HepG2 (cell line): Measurements from ENCODE around the gene NENF. TPM values are rescaled to one million over a fixed set of nuclear protein-coding genes. Genes with fewer than 3 reads are reported as not detected.

Experiments
- ATAC-seq: fragments of 200-7000 bp; cut with Tn5 transposase; 3 replicates; pipeline ENCODE4 v1.9.1; 2020; ENCODE audit warnings: mild to moderate bottlenecking, moderate library complexity
- BruUV-seq: library from RNA; stranded (reverse); fragments of 400-500 nt; replicated peaks from 2 replicates; lab custom pipeline; 2021; lab: Mats Ljungman, UMichigan
- CTCF ChIA-PET: fragments of 300-600 bp; formaldehyde crosslinking; extraction: SDS; loops from one replicate; lab custom pipeline; 2021; ENCODE audit warnings: low total read pairs, inconsistent platforms, low intra/inter-chr PET ratio; lab: Yijun Ruan, JAX
- POLR2A ChIA-PET: fragments of 350-600 bp; sonication (Branson Sonifier 250); formaldehyde crosslinking; loops from one replicate; lab custom pipeline; 2020; ENCODE audit warnings: antibody characterized with exemption, inconsistent platforms; lab: Yijun Ruan, JAX
- DNase-seq: peaks from one replicate; pipeline ENCODE4 v3.0.0-alpha.2; 2015; ENCODE audit warnings: low spot score
- FAIRE-seq: peaks from 3 replicates; lab custom pipeline; 2011; peaks lifted over from hg19 to GRCh38; lab: Jason Lieb, UNC
- H2AFZ ChIP-seq: one replicate; pipeline ENCODE4 v1.6.1; 2011; ENCODE audit warnings: low read length, inconsistent platforms
- H3K27ac ChIP-seq: fragments of 300-600 bp; 3 replicates; pipeline ENCODE4 v1.8.0; 2011; ENCODE audit warnings: mixed run types, mild to moderate bottlenecking, mixed read lengths, low read length, inconsistent platforms; ENCODE audit not compliant: insufficient read depth; ENCODE audit errors: extremely low read length
- H3K27me3 ChIP-seq, 2 experiments: fragments of 200-600 bp in 1 of 2; 2 replicates in 1 of 2; 3 replicates in 1 of 2; pipeline versions ENCODE4 v1.6.0 to v1.8.0; 2011; ENCODE audit warnings: low read length in 2 of 2, mild to moderate bottlenecking in 2 of 2, moderate library complexity in 2 of 2, inconsistent platforms in 1 of 2; ENCODE audit not compliant: insufficient read depth in 2 of 2, control insufficient read depth in 1 of 2
- H3K36me3 ChIP-seq, 2 experiments: fragments of 200-600 bp in 1 of 2; replicated peaks in 1 of 2; 2 replicates in 1 of 2; 3 replicates in 1 of 2; pipeline versions ENCODE4 v1.5.1 to v1.8.0; 2011; ENCODE audit warnings: low read length in 2 of 2, inconsistent platforms in 1 of 2; ENCODE audit not compliant: insufficient read depth in 2 of 2, control insufficient read depth in 1 of 2
- H3K4me1 ChIP-seq: 2 replicates; pipeline ENCODE4 v1.5.1; 2012; ENCODE audit warnings: low read length, inconsistent platforms; ENCODE audit not compliant: insufficient read depth
- H3K4me2 ChIP-seq: 2 replicates; pipeline ENCODE4 v1.6.0; 2011; ENCODE audit warnings: low read depth, low read length, inconsistent platforms
- H3K4me3 ChIP-seq, 3 experiments: fragments of 200-600 bp in 1 of 3; sonication (generic), shearing (Covaris generic) in 1 of 3; replicated peaks in 1 of 3; 2 replicates each; pipeline ENCODE4 v1.5.1; 2011 to 2016; ENCODE audit warnings: low read length in 3 of 3, inconsistent platforms in 2 of 3, low read depth in 2 of 3, mild to moderate bottlenecking in 2 of 3, control low read depth in 1 of 3, mixed read lengths in 1 of 3; ENCODE audit not compliant: insufficient read depth in 1 of 3
- H3K79me2 ChIP-seq: one replicate; pipeline ENCODE4 v1.6.1; 2011; ENCODE audit warnings: low read length, inconsistent platforms; ENCODE audit not compliant: insufficient read depth
- H3K9ac ChIP-seq: 2 replicates; pipeline ENCODE4 v1.6.0; 2011; ENCODE audit warnings: mild to moderate bottlenecking, low read depth, low read length, inconsistent platforms; ENCODE audit not compliant: insufficient read depth
- H3K9me3 ChIP-seq: 2 replicates; pipeline ENCODE4 v1.5.1; 2012; ENCODE audit warnings: mild to moderate bottlenecking, low read length
- H4K20me1 ChIP-seq: 2 replicates; pipeline ENCODE4 v1.6.0; 2011; ENCODE audit warnings: inconsistent platforms, mild to moderate bottlenecking, low read length, moderate library complexity; ENCODE audit not compliant: insufficient read depth
- CEBPB ChIP-seq: IDR thresholded peaks from 2 replicates; pipeline ENCODE4 v1.6.1; 2011; ENCODE audit warnings: low read depth, low read length, improper control_type of control experiment, borderline replicate concordance
- FOXJ3 ChIP-seq: sonication (generic); formaldehyde crosslinking; IDR thresholded peaks from 2 replicates; pipeline ENCODE4 v1.4.0; 2020; ENCODE audit warnings: missing genetic modification reagents, mild to moderate bottlenecking, borderline replicate concordance
- MEIS1 ChIP-seq: sonication (generic); formaldehyde crosslinking; IDR thresholded peaks from 2 replicates; pipeline ENCODE4 v1.9.0; 2021; ENCODE audit warnings: mild to moderate bottlenecking, missing genetic modification reagents, moderate library complexity, borderline replicate concordance
- SAP130 ChIP-seq: IDR thresholded peaks from 2 replicates; pipeline ENCODE4 v1.6.1; 2016; ENCODE audit warnings: low read depth
- STAG1 ChIP-seq: sonication (generic); formaldehyde crosslinking; IDR thresholded peaks from 2 replicates; pipeline ENCODE4 v1.4.0; 2020; ENCODE audit warnings: missing genetic modification reagents
- ZNF260 ChIP-seq: sonication (generic); formaldehyde crosslinking; IDR thresholded peaks from 2 replicates; pipeline ENCODE4 v1.4.0; 2020; ENCODE audit warnings: missing genetic modification reagents, low read depth, mild to moderate bottlenecking, borderline replicate concordance
- ZNF768 ChIP-seq: sonication (generic); formaldehyde crosslinking; IDR thresholded peaks from 2 replicates; pipeline ENCODE4 v1.4.0; 2020; ENCODE audit warnings: missing genetic modification reagents
- WGBS: methylation state at CpG from one replicate; pipeline ENCODE4 v1.1.6; 2017; ENCODE audit warnings: low lambda C conversion rate; 5-methylcytosine and 5-hydroxymethylcytosine counted together
- in situ Hi-C: cut with HindIII; loops from 2 replicates; pipeline ENCODE4 v1.10.0; 2017; ENCODE audit warnings: low pct_unique_long_range_greater_than_20kb; ENCODE audit not compliant: extremely low pct_ligation_motif_present
- intact Hi-C: fragments of 100-400 bp; cut with micrococcal nuclease; formaldehyde crosslinking; loops from one replicate; pipeline ENCODE4 v1.10.0; 2022; ENCODE audit not compliant: unreplicated experiment
- polyA plus RNA-seq, 8 experiments: library from polyadenylated mRNA; depleted of rRNA in 3 of 8; stranded (reverse) in 7 of 8; unstranded in 1 of 8; fragments of >200 nt; fragmentation: Illumina TruSeq in 4 of 8; extraction: Trizol in 4 of 8; gene quantifications; 2 replicates each; pipeline versions ENCODE4 v1.2.1 to v1.2.3, GENCODE V29; 2011 to 2016; ENCODE audit warnings: low read depth in 4 of 8, missing spikeins in 1 of 8, mixed read lengths in 1 of 8; ENCODE audit not compliant: insufficient read depth in 1 of 8
- total RNA-seq, 5 experiments: library from RNA; depleted of rRNA; stranded (reverse); fragments of >200 nt; fragmentation: Illumina TruSeq; extraction: Trizol; gene quantifications; 2 replicates each; pipeline ENCODE4 v1.2.3, GENCODE V29; 2016; ENCODE audit warnings: low read depth in 1 of 5

Gene NENF
- total and polyA plus RNA-seq, 2 of the 13 experiments (the other 11 are each of a cell fraction or from before 2014, with no cell fraction given), result 31.7 to 40.4 TPM

DNA sequence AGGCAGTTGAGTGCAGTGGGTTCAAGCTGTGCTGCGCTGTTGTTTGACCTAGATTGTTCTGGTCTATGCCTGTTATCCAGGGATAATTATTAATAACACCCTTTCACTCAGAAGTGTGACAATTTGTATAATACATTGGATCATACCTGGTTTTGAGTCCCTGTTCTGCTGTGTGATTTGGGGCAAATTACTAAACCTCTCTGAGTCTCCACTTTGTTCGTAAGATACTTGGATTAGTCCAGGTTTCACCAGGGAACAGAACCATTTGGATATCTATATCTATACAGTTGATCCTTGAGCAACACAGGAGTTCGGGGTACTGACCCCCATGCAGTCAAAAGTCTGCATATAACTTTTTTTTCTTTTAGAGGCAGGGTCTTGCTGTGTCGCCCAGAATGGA is 2.3 kb downstream of the NENF start:
- no peaks in the 10 kb centered on the region for H3K9me3 ChIP-seq
- no peaks in the 10 kb centered on the region for H3K36me3 ChIP-seq
- no peaks in the 10 kb centered on the region; a peak in 1 of 5 replicates for H3K27me3 ChIP-seq
- no peak overlapping the region for H3K4me2 ChIP-seq
- peaks cover 36% of the 10 kb centered on the region for H3K4me1 ChIP-seq
- H4K20me1 ChIP-seq, result no peaks in the 10 kb centered on the region
- H3K4me3 ChIP-seq, result no peak overlapping the region
- in situ Hi-C loops (no loop called here), intact Hi-C loops (no loop called here)
- H2AFZ ChIP-seq, result no peak overlapping the region
- no peaks in the 10 kb centered on the region for H3K79me2 ChIP-seq
- no peak overlapping the region for H3K9ac ChIP-seq
- TF ChIP-seq MEIS1 (no peak), ZNF768 (peak; percentile 25; the same call in 1 of the 2 replicates)
- TF ChIP-seq, all 625 proteins: peak for 1
- DNase-seq (no peak), FAIRE-seq (no peak), ATAC-seq (no peak)
- 98% methylated on average over 4 of the region's 4 CpGs for WGBS
- BruUV-seq, result no TSS peak
- POLR2A ChIA-PET, result no interaction called here
- CTCF ChIA-PET, result no interaction called here
- no peak overlapping the region for H3K27ac ChIP-seq

- FAIRE-seq, result no peak
- no peak for ATAC-seq
- Histone ChIP-seq H4K20me1 (no peaks in the 10 kb centered on the region), H3K4me3 (no peak overlapping the region), H3K4me2 (no peak overlapping the region), H3K79me2 (no peaks in the 10 kb centered on the region), H3K36me3 (no peaks in the 10 kb centered on the region), H3K4me1 (peaks cover 17% of the 10 kb centered on the region), H3K27ac (no peak overlapping the region), H2AFZ (no peak overlapping the region), H3K27me3 (no peaks in the 10 kb centered on the region; a peak in 1 of 5 replicates), H3K9me3 (no peaks in the 10 kb centered on the region), H3K9ac (no peak overlapping the region)
- 94% methylated on average over 4 of the region's 4 CpGs for WGBS
- in situ Hi-C loops (no loop called here), intact Hi-C loops (no loop called here)
- DNase-seq, result no peak
- no TSS peak for BruUV-seq
- TF ChIP-seq CEBPB, result peak; percentile 47
- no peak for TF ChIP-seq SAP130
- no peak for TF ChIP-seq ZNF260 (CRISPR knock-in tag)
- no peak for TF ChIP-seq FOXJ3 (CRISPR knock-in tag)
- no peak for TF ChIP-seq STAG1 (CRISPR knock-in tag)
- ChIA-PET POLR2A (no interaction called here), CTCF (no interaction called here)
These were observed 4.6 kb downstream of the NENF start for GRCh38 chr1:212437179-212437798.
